SH-SY5Y (cell line): ENCODE results near the gene B3GNT3.

Source experiments
- GATA2 ChIP-seq: IDR thresholded peaks from 2 replicates; pipeline ENCODE4 v1.6.1; 2011; ENCODE audit warnings: mild to moderate bottlenecking, low read depth, low read length
- GATA3 ChIP-seq: IDR thresholded peaks from 2 replicates; pipeline ENCODE4 v1.6.1; 2011; ENCODE audit warnings: low read depth, mild to moderate bottlenecking, low read length, moderate library complexity

GRCh38 chr19:17862711-17863519, 68.0 kb downstream of the B3GNT3 start:
- TF ChIP-seq GATA3 (no peak), GATA2 (no peak)
